Adrenal gland (tissue), 12 donors: ENCODE measurements around the gene PROSER2. TPM values are rescaled to one million over a fixed set of nuclear protein-coding genes. Genes with fewer than 3 reads are reported as not detected.

Experiments used
- DNase-seq, 7 donors: peaks; one replicate each; pipeline ENCODE4 v3.0.0-alpha.2; 2019 to 2020
- H3K27ac ChIP-seq, 5 donors: fragments of 200-600 bp; sonication (generic) in 4 of 5; 1 replicate in 3 of 5; 2 replicates in 2 of 5; pipeline versions ENCODE4 v1.5.1 to v1.8.0; 2016 to 2020; ENCODE audit warnings: mild to moderate bottlenecking in 1 of 5
- H3K27me3 ChIP-seq: fragments of 200-600 bp; 2 replicates; pipeline ENCODE4 v1.8.0; 2021
- H3K36me3 ChIP-seq, 2 donors: fragments of 200-600 bp; replicated peaks in 1 of 2; 1 replicate in 1 of 2; 2 replicates in 1 of 2; pipeline versions ENCODE4 v1.5.1 to v1.8.0; 2018 to 2022
- H3K4me1 ChIP-seq, 2 donors: fragments of 200-600 bp; replicated peaks in 1 of 2; 1 replicate in 1 of 2; 2 replicates in 1 of 2; pipeline versions ENCODE4 v1.5.1 to v1.8.0; 2018 to 2021
- H3K4me3 ChIP-seq, 4 donors: fragments of 200-600 bp; sonication (generic) in 3 of 4; one replicate each; pipeline ENCODE4 v1.5.1; 2016 to 2018
- H3K9me3 ChIP-seq, 3 donors: fragments of 200-600 bp; sonication (generic) in 1 of 3; replicated peaks in 1 of 3; 1 replicate in 2 of 3; 2 replicates in 1 of 3; pipeline versions ENCODE4 v1.5.1 to v1.8.0; 2016 to 2021
- CTCF ChIP-seq, 6 experiments: fragments of 450-650 bp in 4 of 6; fragments of 200-600 bp in 2 of 6; sonication (generic) in 1 of 6; IDR thresholded peaks; 1 replicate in 5 of 6; 2 replicates in 1 of 6; pipeline versions ENCODE4 v1.5.1 to v1.8.0; 2016 to 2021; ENCODE audit warnings: antibody characterized with exemption in 6 of 6, mild to moderate bottlenecking in 2 of 6, moderate library complexity in 1 of 6
- POLR2A ChIP-seq, 2 donors: fragments of 450-650 bp; IDR thresholded peaks; one replicate each; pipeline ENCODE4 v1.6.1; 2017; ENCODE audit warnings: antibody characterized with exemption in 2 of 2, mild to moderate bottlenecking in 2 of 2, moderate library complexity in 1 of 2
- WGBS, 4 donors: extraction: QIAGEN DNeasy Blood & Tissue Kit in 2 of 4; methylation state at CpG; one replicate each; pipeline versions ENCODE4 v1.1.5 to v1.1.7; 2013 to 2017; 5-methylcytosine and 5-hydroxymethylcytosine counted together
- intact Hi-C, 2 donors: fragments of 100-400 bp; cut with DNase I; formaldehyde crosslinking; loops; one replicate each; pipeline versions ENCODE4 v1.14.1 to v1.15.0; 2022 to 2023
- polyA plus RNA-seq, 3 donors: library from polyadenylated mRNA; stranded (reverse); fragments of 200-250 nt in 2 of 3; fragments of 350-450 nt in 1 of 3; fragmentation: Illumina TruSeq in 1 of 3; extraction: RNeasy Lipid Tissue Mini Kit (QIAGEN cat#74804) in 1 of 3; gene quantifications; one replicate each; pipeline ENCODE4 v1.2.3, GENCODE V29; 2013 to 2014
- total RNA-seq, 9 donors: library from RNA; depleted of rRNA in 4 of 9; stranded (reverse); fragments of >200 nt in 4 of 9; fragments of 120-200 nt in 1 of 9; fragmentation: NEBNext Ultra II Directional in 1 of 9; extraction: Animal tissue kit (Norgen Biotek cat#: 25700) in 1 of 9; gene quantifications; one replicate each; pipeline versions ENCODE4 v1.1.0 to v1.2.4, GENCODE V29; 2013 to 2023
- donor health status: healthy with polysubstance abuse.
- donor health status: Bipolar disorder and iron deficiency.
- donor health status: DM: yes; HTN: yes; CAD: no.
- donor health status: DM: no; HTN: no; CAD: no.
- donor health status: DM: no; HTN: no; CAD: no.
- donor health status: DM: yes; HTN: yes; CAD: no.

PROSER2 gene
- total and polyA plus RNA-seq, 12 donors, result 0.33 to 16.6 (median 2.3) TPM

- no peak for TF ChIP-seq POLR2A (IDR thresholded peaks at IDR 0.05)
- no peak for TF ChIP-seq CTCF (IDR thresholded peaks at IDR 0.05)
- no peak overlapping the region for H3K27ac ChIP-seq
- WGBS, 4 donors, result 83 to 87% (median 86%) methylated on average over 5 of the region's 5 CpGs
Measured at GRCh38 chr10:11895598-11895997, 72.4 kb downstream of the PROSER2 start.

DNA sequence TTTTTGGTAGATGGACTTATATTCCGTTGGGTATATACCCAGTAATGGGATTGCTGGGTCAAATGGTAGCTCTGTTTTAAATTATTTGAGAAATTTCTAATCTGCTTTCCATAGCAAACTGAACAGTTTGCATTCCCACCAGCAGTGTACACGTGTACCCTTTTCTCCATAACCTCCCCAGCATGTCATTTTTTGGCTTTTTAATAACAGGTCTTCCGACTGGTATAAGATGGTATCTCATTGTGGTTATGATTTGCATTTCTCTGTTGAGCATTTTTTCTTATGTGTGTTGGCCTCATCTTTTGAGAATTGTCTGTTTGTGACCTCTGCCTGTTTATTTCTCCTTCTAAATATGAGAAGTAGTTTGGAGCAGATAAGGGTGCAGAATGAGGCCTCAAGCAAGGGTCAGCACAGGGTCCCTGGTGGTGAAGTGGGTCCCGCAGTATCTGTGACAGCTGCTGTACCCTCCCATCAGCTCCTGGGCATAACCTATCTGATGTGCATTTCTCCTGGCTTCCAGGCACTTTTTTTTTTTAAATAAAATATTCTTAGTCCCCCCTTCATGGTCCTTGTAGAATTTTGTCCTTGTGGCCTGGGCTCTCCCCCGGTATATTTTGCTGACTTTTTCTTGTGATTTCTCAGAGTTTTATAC lies 73.5 kb downstream of the PROSER2 start:
- WGBS, 4 donors, result 74 to 78% (median 78%) methylated on average over 5 of the region's 5 CpGs
- H3K4me3 ChIP-seq, result no peak overlapping the region
- H3K27ac ChIP-seq, result no peak overlapping the region
- DNase-seq, result no peak
- H3K9me3 ChIP-seq, result no peaks in the 10 kb centered on the region
- intact Hi-C loops, result no loop called here
- no peaks in the 10 kb centered on the region for H3K27me3 ChIP-seq
- no peaks in the 10 kb centered on the region for H3K4me1 ChIP-seq
- H3K36me3 ChIP-seq, result no peaks in the 10 kb centered on the region
- TF ChIP-seq CTCF (IDR thresholded peaks at IDR 0.05) (no peak), POLR2A (IDR thresholded peaks at IDR 0.05) (no peak)

More at GRCh38 chr10:11895598-11895997, 72.4 kb downstream of the PROSER2 start:
- no peaks in the 10 kb centered on the region for H3K27me3 ChIP-seq
- H3K36me3 ChIP-seq, result no peaks in the 10 kb centered on the region
- H3K9me3 ChIP-seq, result no peaks in the 10 kb centered on the region
- no peaks in the 10 kb centered on the region for H3K4me1 ChIP-seq
- no peak overlapping the region for H3K4me3 ChIP-seq
- intact Hi-C loops, result no loop called here
- no peak for DNase-seq

DNA sequence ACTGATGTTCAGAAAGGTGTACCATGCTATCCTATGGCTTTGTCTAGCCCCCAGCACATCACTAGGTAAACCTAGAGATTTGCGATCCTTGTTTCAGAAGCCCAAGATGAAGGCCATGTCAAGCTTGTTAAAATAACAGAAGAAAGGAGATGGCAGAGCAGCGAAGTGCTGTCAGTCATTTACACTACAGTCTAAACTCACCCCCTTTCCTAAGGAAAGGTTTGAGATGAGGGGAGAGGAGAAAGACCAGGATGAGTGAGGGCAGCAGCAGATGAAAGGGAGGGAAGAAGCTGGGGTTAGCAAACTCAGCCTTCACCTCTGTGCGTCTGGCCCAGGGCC lies 74.8 kb downstream of the PROSER2 start:
- Histone ChIP-seq H3K36me3 (no peaks in the 10 kb centered on the region), H3K4me3 (no peak overlapping the region), H3K27ac (no peak overlapping the region), H3K9me3 (no peaks in the 10 kb centered on the region), H3K27me3 (no peaks in the 10 kb centered on the region), H3K4me1 (no peaks in the 10 kb centered on the region)
- DNase-seq, result no peak
- intact Hi-C loops, result no loop called here
- TF ChIP-seq CTCF (IDR thresholded peaks at IDR 0.05) (no peak), POLR2A (IDR thresholded peaks at IDR 0.05) (no peak)
- WGBS, 4 donors, result 68 to 83% (median 78%) methylated on average over 3 of the region's 3 CpGs

DNA sequence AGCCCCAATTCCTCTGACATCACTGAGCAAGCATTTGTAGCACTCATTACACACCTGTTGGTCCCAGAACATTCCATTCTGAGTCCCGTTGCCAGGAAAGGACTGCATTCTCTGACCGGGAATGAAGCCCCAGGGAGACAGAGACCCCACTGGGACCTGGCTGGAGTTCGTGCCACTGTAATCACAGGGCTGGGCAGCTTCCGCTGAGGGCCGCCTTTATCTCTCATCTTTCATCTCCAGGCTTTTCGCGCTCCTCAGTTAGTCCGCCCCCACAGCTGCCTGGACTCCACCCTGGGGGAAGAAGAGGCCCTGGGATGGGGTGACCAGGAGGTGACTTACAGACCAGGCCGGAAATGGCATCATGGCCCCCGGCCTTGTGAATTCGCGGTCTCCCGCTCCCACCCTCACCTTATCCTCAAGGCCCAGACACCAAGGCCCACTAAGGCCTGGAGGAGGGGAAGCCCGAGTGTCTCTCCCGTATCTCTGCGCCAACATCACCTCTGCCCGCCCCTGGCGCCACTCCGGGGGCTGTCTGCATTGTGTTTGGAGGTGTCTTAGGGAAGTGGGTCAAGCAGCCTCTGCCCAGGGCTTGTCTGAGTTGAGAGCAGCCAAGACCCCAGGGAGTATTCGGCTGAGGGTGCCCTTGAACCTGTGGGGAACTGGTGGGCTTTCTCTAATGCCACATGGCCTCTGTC lies 75.4 kb downstream of the PROSER2 start:
- intact Hi-C loops, result no loop called here
- Histone ChIP-seq H3K4me3 (no peak overlapping the region), H3K27me3 (no peaks in the 10 kb centered on the region), H3K27ac (no peak overlapping the region), H3K36me3 (no peaks in the 10 kb centered on the region), H3K9me3 (no peaks in the 10 kb centered on the region), H3K4me1 (no peaks in the 10 kb centered on the region)
- DNase-seq, result no peak
- 79 to 83% (median 80%) methylated on average over 15 to 20 of the region's 20 CpGs for WGBS, 4 donors
- no peak for TF ChIP-seq CTCF (IDR thresholded peaks at IDR 0.05)
- no peak for TF ChIP-seq POLR2A (IDR thresholded peaks at IDR 0.05)
